Breast epithelium (tissue), 3 donors: Measurements from ENCODE around the gene EVL.

ENCODE experiments used
- POLR2A ChIP-seq: fragments of 450-650 bp; IDR thresholded peaks from one replicate; pipeline ENCODE4 v1.6.1; 2016; ENCODE audit warnings: antibody characterized with exemption, mild to moderate bottlenecking, moderate library complexity
- POLR2AphosphoS5 ChIP-seq, 3 donors: sonication (generic); formaldehyde crosslinking; IDR thresholded peaks; one replicate each; pipeline ENCODE4 v1.6.1; 2017; ENCODE audit warnings: antibody characterized with exemption in 3 of 3
- TF ChIP-seq, protein P1 (sequence below), 3 donors: fragments of 450-650 bp; IDR thresholded peaks; one replicate each; pipeline ENCODE4 v1.5.1; 2016 to 2017; ENCODE audit warnings: antibody characterized with exemption in 3 of 3, mild to moderate bottlenecking in 3 of 3, moderate library complexity in 3 of 3

DNA sequence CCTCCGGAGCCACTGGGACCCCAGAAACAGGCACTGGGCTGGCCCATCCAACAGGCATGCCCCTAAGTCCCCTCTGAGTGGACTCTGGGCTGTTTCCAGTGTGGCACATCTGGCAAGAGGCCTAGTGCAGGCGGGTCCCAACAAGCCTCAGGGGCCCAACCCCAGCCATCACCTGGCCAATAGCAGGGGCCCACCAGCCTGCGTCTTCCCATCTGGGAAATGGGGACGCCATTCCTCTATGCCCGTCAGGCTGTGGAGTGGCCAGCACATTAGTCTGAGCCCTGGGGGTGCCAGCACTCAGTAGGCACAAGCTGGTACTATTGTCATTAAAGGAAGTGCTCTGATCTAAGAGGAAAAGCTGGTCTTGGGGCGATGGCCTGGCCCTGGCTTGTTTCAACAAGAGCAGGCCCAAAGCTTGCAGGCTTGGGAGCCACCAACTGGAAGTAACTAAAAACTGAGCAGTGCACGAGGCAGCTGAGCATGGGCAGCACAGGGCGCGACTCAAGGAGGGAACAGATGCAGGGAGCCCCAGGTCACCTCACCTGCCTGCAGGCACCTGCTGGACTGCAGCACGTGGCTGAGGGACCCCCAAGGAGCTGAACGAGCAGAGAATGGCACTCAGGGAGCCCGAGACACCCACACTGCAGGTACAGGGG lies 85.8 kb downstream of the EVL start:
- TF ChIP-seq, protein P1, sequence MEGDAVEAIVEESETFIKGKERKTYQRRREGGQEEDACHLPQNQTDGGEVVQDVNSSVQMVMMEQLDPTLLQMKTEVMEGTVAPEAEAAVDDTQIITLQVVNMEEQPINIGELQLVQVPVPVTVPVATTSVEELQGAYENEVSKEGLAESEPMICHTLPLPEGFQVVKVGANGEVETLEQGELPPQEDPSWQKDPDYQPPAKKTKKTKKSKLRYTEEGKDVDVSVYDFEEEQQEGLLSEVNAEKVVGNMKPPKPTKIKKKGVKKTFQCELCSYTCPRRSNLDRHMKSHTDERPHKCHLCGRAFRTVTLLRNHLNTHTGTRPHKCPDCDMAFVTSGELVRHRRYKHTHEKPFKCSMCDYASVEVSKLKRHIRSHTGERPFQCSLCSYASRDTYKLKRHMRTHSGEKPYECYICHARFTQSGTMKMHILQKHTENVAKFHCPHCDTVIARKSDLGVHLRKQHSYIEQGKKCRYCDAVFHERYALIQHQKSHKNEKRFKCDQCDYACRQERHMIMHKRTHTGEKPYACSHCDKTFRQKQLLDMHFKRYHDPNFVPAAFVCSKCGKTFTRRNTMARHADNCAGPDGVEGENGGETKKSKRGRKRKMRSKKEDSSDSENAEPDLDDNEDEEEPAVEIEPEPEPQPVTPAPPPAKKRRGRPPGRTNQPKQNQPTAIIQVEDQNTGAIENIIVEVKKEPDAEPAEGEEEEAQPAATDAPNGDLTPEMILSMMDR (IDR thresholded peaks at IDR 0.05) = no peak
- TF ChIP-seq POLR2AphosphoS5 (IDR thresholded peaks at IDR 0.05) (no peak), POLR2A (no peak)
